Vagina (tissue), 2 donors: ENCODE measurements around the gene JHY.

ENCODE experiments used
- POLR2A ChIP-seq, 2 donors: fragments of 450-650 bp; IDR thresholded peaks; one replicate each; pipeline ENCODE4 v1.6.1; 2017; ENCODE audit warnings: antibody characterized with exemption in 2 of 2, mild to moderate bottlenecking in 2 of 2, moderate library complexity in 2 of 2
- POLR2AphosphoS5 ChIP-seq, 2 donors: sonication (generic); formaldehyde crosslinking; IDR thresholded peaks; one replicate each; pipeline ENCODE4 v1.9.0; 2017; ENCODE audit warnings: antibody characterized with exemption in 2 of 2, mild to moderate bottlenecking in 2 of 2, low read depth in 1 of 2; ENCODE audit not compliant: insufficient read depth in 1 of 2
- TF ChIP-seq, protein P1 (sequence below), 3 experiments: fragments of 450-650 bp in 2 of 3; fragments of 200-600 bp in 1 of 3; sonication (generic) in 1 of 3; IDR thresholded peaks; one replicate each; pipeline ENCODE4 v1.5.1; 2017 to 2019; ENCODE audit warnings: antibody characterized with exemption in 3 of 3, mild to moderate bottlenecking in 2 of 3, moderate library complexity in 2 of 3

- TF ChIP-seq POLR2A (IDR thresholded peaks at IDR 0.05), result no peak
- TF ChIP-seq, protein P1, sequence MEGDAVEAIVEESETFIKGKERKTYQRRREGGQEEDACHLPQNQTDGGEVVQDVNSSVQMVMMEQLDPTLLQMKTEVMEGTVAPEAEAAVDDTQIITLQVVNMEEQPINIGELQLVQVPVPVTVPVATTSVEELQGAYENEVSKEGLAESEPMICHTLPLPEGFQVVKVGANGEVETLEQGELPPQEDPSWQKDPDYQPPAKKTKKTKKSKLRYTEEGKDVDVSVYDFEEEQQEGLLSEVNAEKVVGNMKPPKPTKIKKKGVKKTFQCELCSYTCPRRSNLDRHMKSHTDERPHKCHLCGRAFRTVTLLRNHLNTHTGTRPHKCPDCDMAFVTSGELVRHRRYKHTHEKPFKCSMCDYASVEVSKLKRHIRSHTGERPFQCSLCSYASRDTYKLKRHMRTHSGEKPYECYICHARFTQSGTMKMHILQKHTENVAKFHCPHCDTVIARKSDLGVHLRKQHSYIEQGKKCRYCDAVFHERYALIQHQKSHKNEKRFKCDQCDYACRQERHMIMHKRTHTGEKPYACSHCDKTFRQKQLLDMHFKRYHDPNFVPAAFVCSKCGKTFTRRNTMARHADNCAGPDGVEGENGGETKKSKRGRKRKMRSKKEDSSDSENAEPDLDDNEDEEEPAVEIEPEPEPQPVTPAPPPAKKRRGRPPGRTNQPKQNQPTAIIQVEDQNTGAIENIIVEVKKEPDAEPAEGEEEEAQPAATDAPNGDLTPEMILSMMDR (IDR thresholded peaks at IDR 0.05), result no peak
- TF ChIP-seq POLR2AphosphoS5 (IDR thresholded peaks at IDR 0.05; ENCODE audit: insufficient read depth in 1 of 2, low read depth in 1 of 2), result no peak
These were observed 40.3 kb downstream of the JHY start for GRCh38 chr11:122922893-122923292.
